OCI-LY7 (cell line): Measurements from ENCODE around the gene SPP2.

Experiments used
- EZH2phosphoT487 ChIP-seq: fragments of 200-600 bp; sonication (generic); IDR thresholded peaks from 2 replicates; pipeline ENCODE4 v1.6.1; 2018; ENCODE audit warnings: low read depth, borderline replicate concordance, mild to moderate bottlenecking, mixed run types, antibody characterized with exemption, low read length, moderate library complexity, mixed read lengths
- TF ChIP-seq, protein P1 (sequence below): fragments of 200-600 bp; sonication (generic); conservative IDR thresholded peaks from 2 replicates; pipeline ENCODE4 v1.5.1; 2014; ENCODE audit warnings: mild to moderate bottlenecking, antibody characterized with exemption, low read length, moderate library complexity, mixed read lengths

DNA sequence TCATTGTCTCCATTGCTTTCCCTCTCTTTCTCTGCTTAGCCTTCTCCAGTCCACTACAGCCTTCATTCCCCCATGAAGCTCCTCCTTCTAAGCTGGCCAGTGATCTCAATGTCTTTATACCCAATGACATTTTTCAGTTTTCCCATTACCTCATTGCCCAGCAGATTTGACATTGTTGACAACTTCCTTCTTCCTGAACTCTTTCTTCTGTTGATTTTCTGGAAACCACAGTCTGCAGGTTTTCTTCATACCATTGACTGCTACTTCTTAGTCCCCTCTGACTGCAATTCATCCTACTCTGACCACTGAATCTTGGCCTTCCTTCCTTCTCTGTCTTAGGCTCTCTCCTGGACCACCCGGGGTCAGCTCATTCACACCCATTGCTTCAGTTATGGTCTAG, 22.9 kb upstream of the SPP2 start:
- TF ChIP-seq, protein P1, sequence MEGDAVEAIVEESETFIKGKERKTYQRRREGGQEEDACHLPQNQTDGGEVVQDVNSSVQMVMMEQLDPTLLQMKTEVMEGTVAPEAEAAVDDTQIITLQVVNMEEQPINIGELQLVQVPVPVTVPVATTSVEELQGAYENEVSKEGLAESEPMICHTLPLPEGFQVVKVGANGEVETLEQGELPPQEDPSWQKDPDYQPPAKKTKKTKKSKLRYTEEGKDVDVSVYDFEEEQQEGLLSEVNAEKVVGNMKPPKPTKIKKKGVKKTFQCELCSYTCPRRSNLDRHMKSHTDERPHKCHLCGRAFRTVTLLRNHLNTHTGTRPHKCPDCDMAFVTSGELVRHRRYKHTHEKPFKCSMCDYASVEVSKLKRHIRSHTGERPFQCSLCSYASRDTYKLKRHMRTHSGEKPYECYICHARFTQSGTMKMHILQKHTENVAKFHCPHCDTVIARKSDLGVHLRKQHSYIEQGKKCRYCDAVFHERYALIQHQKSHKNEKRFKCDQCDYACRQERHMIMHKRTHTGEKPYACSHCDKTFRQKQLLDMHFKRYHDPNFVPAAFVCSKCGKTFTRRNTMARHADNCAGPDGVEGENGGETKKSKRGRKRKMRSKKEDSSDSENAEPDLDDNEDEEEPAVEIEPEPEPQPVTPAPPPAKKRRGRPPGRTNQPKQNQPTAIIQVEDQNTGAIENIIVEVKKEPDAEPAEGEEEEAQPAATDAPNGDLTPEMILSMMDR, result no peak
- TF ChIP-seq EZH2phosphoT487, result no peak
